Left ventricle myocardium inferior (tissue), 1 donor: ENCODE results near the gene WDR37. TPM values are rescaled to one million over a fixed set of nuclear protein-coding genes. Genes with fewer than 3 reads are reported as not detected.

Experiments used
- DNase-seq: peaks from one replicate; pipeline ENCODE4 v3.0.0-alpha.2; 2020
- H3K27ac ChIP-seq: fragments of 200-600 bp; replicated peaks from 2 replicates; pipeline ENCODE4 v1.8.0; 2021
- H3K27me3 ChIP-seq: fragments of 200-600 bp; 2 replicates; pipeline ENCODE4 v1.8.0; 2021; ENCODE audit warnings: low read depth
- H3K36me3 ChIP-seq: fragments of 200-600 bp; 2 replicates; pipeline ENCODE4 v1.8.0; 2021
- H3K4me1 ChIP-seq: fragments of 200-600 bp; 2 replicates; pipeline ENCODE4 v1.8.0; 2021
- H3K4me3 ChIP-seq: fragments of 200-600 bp; 2 replicates; pipeline ENCODE4 v1.8.0; 2021; ENCODE audit warnings: mild to moderate bottlenecking, moderate library complexity
- H3K9me3 ChIP-seq: fragments of 200-600 bp; replicated peaks from 2 replicates; pipeline ENCODE4 v1.8.0; 2021
- intact Hi-C: fragments of 100-400 bp; cut with micrococcal nuclease; formaldehyde crosslinking; loops from one replicate; pipeline ENCODE4 v1.11.0; 2022
- total RNA-seq: library from RNA; stranded (reverse); fragmentation: NEBNext Ultra II Directional; extraction: Animal tissue kit (Norgen Biotek cat#: 25700); gene quantifications from one replicate; pipeline ENCODE4 v1.2.1, GENCODE V29; 2021
- TF ChIP-seq, protein P1 (sequence below): fragments of 200-600 bp; IDR thresholded peaks from 2 replicates; pipeline ENCODE4 v1.8.0; 2021; ENCODE audit warnings: antibody characterized with exemption, mild to moderate bottlenecking, borderline replicate concordance
- donor health status: DM: no; HTN: yes; CAD: no; lungs with severe emphysema.

Gene WDR37
- total RNA-seq, 1 donor from 2014 or later = 28.2 TPM

GRCh38 chr10:1102831-1103230 is 46.6 kb downstream of the WDR37 start:
- Histone ChIP-seq H3K36me3 (peaks cover 73% of the 10 kb centered on the region), H3K27ac (no peak overlapping the region), H3K27me3 (no peaks in the 10 kb centered on the region), H3K4me1 (peaks cover 33% of the 10 kb centered on the region), H3K4me3 (no peak overlapping the region), H3K9me3 (no peaks in the 10 kb centered on the region)
- DNase-seq = no peak
- intact Hi-C loops = no loop called here
- TF ChIP-seq, protein P1, sequence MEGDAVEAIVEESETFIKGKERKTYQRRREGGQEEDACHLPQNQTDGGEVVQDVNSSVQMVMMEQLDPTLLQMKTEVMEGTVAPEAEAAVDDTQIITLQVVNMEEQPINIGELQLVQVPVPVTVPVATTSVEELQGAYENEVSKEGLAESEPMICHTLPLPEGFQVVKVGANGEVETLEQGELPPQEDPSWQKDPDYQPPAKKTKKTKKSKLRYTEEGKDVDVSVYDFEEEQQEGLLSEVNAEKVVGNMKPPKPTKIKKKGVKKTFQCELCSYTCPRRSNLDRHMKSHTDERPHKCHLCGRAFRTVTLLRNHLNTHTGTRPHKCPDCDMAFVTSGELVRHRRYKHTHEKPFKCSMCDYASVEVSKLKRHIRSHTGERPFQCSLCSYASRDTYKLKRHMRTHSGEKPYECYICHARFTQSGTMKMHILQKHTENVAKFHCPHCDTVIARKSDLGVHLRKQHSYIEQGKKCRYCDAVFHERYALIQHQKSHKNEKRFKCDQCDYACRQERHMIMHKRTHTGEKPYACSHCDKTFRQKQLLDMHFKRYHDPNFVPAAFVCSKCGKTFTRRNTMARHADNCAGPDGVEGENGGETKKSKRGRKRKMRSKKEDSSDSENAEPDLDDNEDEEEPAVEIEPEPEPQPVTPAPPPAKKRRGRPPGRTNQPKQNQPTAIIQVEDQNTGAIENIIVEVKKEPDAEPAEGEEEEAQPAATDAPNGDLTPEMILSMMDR = no peak

DNA sequence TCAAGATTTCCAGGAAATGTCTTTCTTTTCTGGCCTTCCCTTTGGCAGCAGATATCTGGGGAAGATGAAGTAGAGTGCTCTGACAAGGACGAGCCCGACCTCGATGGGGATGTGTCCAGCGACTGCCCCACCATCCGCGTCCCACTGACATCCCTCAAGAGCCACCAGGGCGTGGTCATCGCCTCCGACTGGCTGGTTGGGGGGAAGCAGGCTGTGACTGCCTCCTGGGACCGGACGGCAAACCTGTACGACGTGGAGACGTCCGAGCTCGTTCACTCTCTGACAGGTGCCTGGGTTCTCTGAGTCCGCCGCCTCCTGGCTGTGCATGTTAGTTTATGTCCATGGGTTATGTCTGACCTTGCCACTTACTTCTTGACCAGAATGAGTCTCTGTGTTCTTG is 47.4 kb downstream of the WDR37 start:
- Histone ChIP-seq H3K9me3 (no peaks in the 10 kb centered on the region), H3K36me3 (peaks cover 78% of the 10 kb centered on the region), H3K4me3 (no peak overlapping the region), H3K27me3 (no peaks in the 10 kb centered on the region), H3K4me1 (peaks cover 27% of the 10 kb centered on the region), H3K27ac (no peak overlapping the region)
- intact Hi-C loops = no loop called here
- TF ChIP-seq, protein P1 = no peak
- no peak for DNase-seq

- no peak for DNase-seq
- TF ChIP-seq, protein P1 = no peak
- H3K36me3 ChIP-seq = peaks cover 88% of the 10 kb centered on the region
Measured at GRCh38 chr10:1104971-1105370, 48.8 kb downstream of the WDR37 start.

GRCh38 chr10:1107004-1107403 is 50.8 kb downstream of the WDR37 start:
- no peak for DNase-seq
- Histone ChIP-seq H3K27me3 (no peaks in the 10 kb centered on the region), H3K27ac (no peak overlapping the region), H3K9me3 (no peaks in the 10 kb centered on the region), H3K36me3 (peaks cover 84% of the 10 kb centered on the region), H3K4me3 (no peak overlapping the region), H3K4me1 (peaks cover 13% of the 10 kb centered on the region)
- TF ChIP-seq, protein P1 = no peak
- intact Hi-C loops = no loop called here

More at GRCh38 chr10:1104971-1105370, 48.8 kb downstream of the WDR37 start:
- Histone ChIP-seq H3K27ac (no peak overlapping the region), H3K27me3 (no peaks in the 10 kb centered on the region), H3K4me1 (peaks cover 16% of the 10 kb centered on the region), H3K9me3 (no peaks in the 10 kb centered on the region), H3K4me3 (no peak overlapping the region)
- intact Hi-C loops = no loop called here

GRCh38 chr10:1107679-1108078 is 51.5 kb downstream of the WDR37 start:
- H3K27me3 ChIP-seq = no peaks in the 10 kb centered on the region
- H3K4me3 ChIP-seq = no peak overlapping the region
- H3K27ac ChIP-seq = no peak overlapping the region
- no peaks in the 10 kb centered on the region for H3K9me3 ChIP-seq
- peaks cover 16% of the 10 kb centered on the region for H3K4me1 ChIP-seq
- H3K36me3 ChIP-seq = peaks cover 84% of the 10 kb centered on the region
- intact Hi-C loops = no loop called here
- TF ChIP-seq, protein P1 = no peak
- no peak for DNase-seq
